H1 (cell line): Measurements from ENCODE around the gene PAOX. TPM values are rescaled to one million over a fixed set of nuclear protein-coding genes. Genes with fewer than 3 reads are reported as not detected.

ENCODE experiments used
- CTCF ChIA-PET: fragments of 300-600 bp; sonication (Branson Sonifier 250); formaldehyde crosslinking; loops from one replicate; lab custom pipeline; 2021; ENCODE audit not compliant: partially characterized antibody; lab: Charles Lee
- POLR2A ChIA-PET: fragments of 300-600 bp; sonication (Branson Sonifier 250); formaldehyde crosslinking; loops from one replicate; lab custom pipeline; 2021; ENCODE audit warnings: inconsistent platforms; ENCODE audit not compliant: partially characterized antibody; lab: Charles Lee
- DNase-seq, 2 experiments: peaks; one replicate each; pipeline versions ENCODE4 v3.0.0 to v3.0.0-alpha.2; 2010 to 2022; ENCODE audit warnings: low spot score in 2 of 2, low read depth in 1 of 2, mixed read lengths in 1 of 2
- FAIRE-seq: peaks from 2 replicates; lab custom pipeline; 2011; peaks lifted over from hg19 to GRCh38; lab: Jason Lieb, UNC
- H2AFZ ChIP-seq: 2 replicates; pipeline ENCODE4 v1.8.1; 2012; ENCODE audit warnings: low read length, inconsistent platforms
- H2AK5ac ChIP-seq: 2 replicates; pipeline ENCODE4 v1.6.1; 2013; ENCODE audit warnings: low read depth, low read length
- H2BK120ac ChIP-seq: replicated peaks from 2 replicates; pipeline ENCODE3; 2013; ENCODE audit warnings: low read depth, low read length, inconsistent platforms
- H2BK12ac ChIP-seq: 2 replicates; pipeline ENCODE4 v1.6.1; 2013; ENCODE audit warnings: low read depth, low read length
- H2BK15ac ChIP-seq: 2 replicates; pipeline ENCODE4 v1.6.1; 2013; ENCODE audit warnings: low read length
- H2BK20ac ChIP-seq: 2 replicates; pipeline ENCODE4 v1.6.1; 2013; ENCODE audit warnings: low read length
- H2BK5ac ChIP-seq: 2 replicates; pipeline ENCODE4 v1.6.1; 2013; ENCODE audit warnings: low read depth, low read length
- H3K14ac ChIP-seq: 2 replicates; pipeline ENCODE4 v1.6.1; 2013; ENCODE audit warnings: inconsistent platforms; ENCODE audit not compliant: insufficient read length
- H3K18ac ChIP-seq: 2 replicates; pipeline ENCODE4 v1.6.1; 2013; ENCODE audit warnings: low read length; ENCODE audit errors: extremely low read depth
- H3K23ac ChIP-seq: 2 replicates; pipeline ENCODE4 v1.6.1; 2013; ENCODE audit warnings: inconsistent platforms; ENCODE audit not compliant: insufficient read length
- H3K23me2 ChIP-seq: 2 replicates; pipeline ENCODE4 v1.6.1; 2013; ENCODE audit warnings: low read depth, low read length
- H3K27ac ChIP-seq: 2 replicates; pipeline ENCODE4 v1.6.1; 2011; ENCODE audit warnings: low read depth, low read length, inconsistent platforms
- H3K27me3 ChIP-seq, 4 experiments: replicated peaks in 1 of 4; 1 replicate in 1 of 4; 2 replicates in 3 of 4; pipeline versions ENCODE4 v1.6.1 to v1.8.1; 2011 to 2013; ENCODE audit warnings: low read length in 3 of 4, mild to moderate bottlenecking in 3 of 4, inconsistent platforms in 2 of 4, mixed read lengths in 2 of 4, moderate library complexity in 1 of 4; ENCODE audit not compliant: control insufficient read depth in 3 of 4, insufficient read depth in 3 of 4; ENCODE audit errors: extremely low read depth in 1 of 4
- H3K36me3 ChIP-seq, 4 experiments: 2 replicates each; pipeline versions ENCODE4 v1.6.1 to v1.8.1; 2011 to 2013; ENCODE audit warnings: mild to moderate bottlenecking in 4 of 4, low read length in 3 of 4, moderate library complexity in 2 of 4, control low read depth in 1 of 4, inconsistent platforms in 1 of 4; ENCODE audit not compliant: insufficient read depth in 4 of 4, control insufficient read depth in 2 of 4
- H3K4ac ChIP-seq: replicated peaks from 2 replicates; pipeline ENCODE3; 2013; ENCODE audit warnings: low read length, low read depth, mixed read lengths, inconsistent platforms; ENCODE audit not compliant: insufficient read length
- H3K4me1 ChIP-seq, 4 experiments: replicated peaks in 1 of 4; 1 replicate in 1 of 4; 2 replicates in 3 of 4; pipeline versions ENCODE4 v1.6.1 to v1.8.1; 2011 to 2013; ENCODE audit warnings: low read length in 3 of 4, inconsistent platforms in 2 of 4, mixed read lengths in 1 of 4; ENCODE audit not compliant: insufficient read depth in 4 of 4, control insufficient read depth in 3 of 4
- H3K4me2 ChIP-seq, 2 experiments: 2 replicates each; pipeline versions ENCODE4 v1.6.1 to v1.8.1; 2011 to 2013; ENCODE audit warnings: low read depth in 2 of 2, low read length in 2 of 2, control low read depth in 1 of 2, inconsistent platforms in 1 of 2, mild to moderate bottlenecking in 1 of 2; ENCODE audit not compliant: insufficient read depth in 1 of 2
- H3K4me3 ChIP-seq, 4 experiments: fragments of 200-600, 300-600 bp in 1 of 4; sonication (generic), shearing (Covaris generic), sonication (Bioruptor Twin) in 1 of 4; 2 replicates each; pipeline versions ENCODE4 v1.5.1 to v1.8.1; 2011 to 2016; ENCODE audit warnings: low read length in 4 of 4, low read depth in 3 of 4, control low read depth in 2 of 4, inconsistent platforms in 2 of 4, mild to moderate bottlenecking in 2 of 4, mixed read lengths in 1 of 4, moderate library complexity in 1 of 4; ENCODE audit not compliant: insufficient read depth in 2 of 4; ENCODE audit errors: extremely low read depth in 1 of 4
- H3K56ac ChIP-seq: replicated peaks from 2 replicates; pipeline ENCODE3; 2013; ENCODE audit warnings: low read depth, mild to moderate bottlenecking, mixed read lengths, low read length, inconsistent platforms; ENCODE audit not compliant: insufficient read length
- H3K79me1 ChIP-seq: 2 replicates; pipeline ENCODE4 v1.6.1; 2013; ENCODE audit warnings: low read depth, low read length, control low read depth
- H3K79me2 ChIP-seq, 2 experiments: 2 replicates each; pipeline versions ENCODE4 v1.6.1 to v1.8.1; 2012 to 2013; ENCODE audit warnings: low read length in 2 of 2, mild to moderate bottlenecking in 2 of 2, inconsistent platforms in 1 of 2; ENCODE audit not compliant: insufficient read depth in 2 of 2, control insufficient read depth in 1 of 2
- H3K9ac ChIP-seq, 4 experiments: replicated peaks in 1 of 4; 1 replicate in 1 of 4; 2 replicates in 3 of 4; pipeline versions ENCODE4 v1.6.1 to v1.8.1; 2011 to 2013; ENCODE audit warnings: low read depth in 3 of 4, low read length in 3 of 4, control low read depth in 2 of 4, mild to moderate bottlenecking in 2 of 4, moderate library complexity in 2 of 4, inconsistent platforms in 1 of 4; ENCODE audit errors: extremely low read depth in 1 of 4
- H3K9me3 ChIP-seq, 2 experiments: 2 replicates each; pipeline versions ENCODE4 v1.6.1 to v1.8.1; 2012 to 2013; ENCODE audit warnings: mild to moderate bottlenecking in 2 of 2, moderate library complexity in 2 of 2, control low read depth in 1 of 2, inconsistent platforms in 1 of 2, low read depth in 1 of 2, low read length in 1 of 2, mixed read lengths in 1 of 2; ENCODE audit not compliant: insufficient read depth in 2 of 2
- H4K20me1 ChIP-seq, 2 experiments: replicated peaks in 1 of 2; 2 replicates each; pipeline versions ENCODE3 to v1.8.1; 2011 to 2013; ENCODE audit warnings: inconsistent platforms in 2 of 2, low read length in 2 of 2, mild to moderate bottlenecking in 1 of 2; ENCODE audit not compliant: insufficient read depth in 2 of 2, control insufficient read depth in 1 of 2
- H4K5ac ChIP-seq: 2 replicates; pipeline ENCODE4 v1.6.1; 2013; ENCODE audit warnings: low read length, low read depth, mixed read lengths, inconsistent platforms; ENCODE audit not compliant: insufficient read length
- H4K8ac ChIP-seq: 2 replicates; pipeline ENCODE4 v1.8.0; 2013; ENCODE audit warnings: mild to moderate bottlenecking, moderate library complexity, low read length, inconsistent platforms; ENCODE audit not compliant: insufficient read depth; ENCODE audit errors: extremely low read depth
- H4K91ac ChIP-seq: replicated peaks from 2 replicates; pipeline ENCODE3; 2013; ENCODE audit warnings: low read length, mixed read lengths, inconsistent platforms; ENCODE audit not compliant: insufficient read length
- CBX5 ChIP-seq: fragments of 300-800, 300-1000 bp; sonication (generic); IDR thresholded peaks from 2 replicates; pipeline ENCODE4 v1.7.1; 2016; ENCODE audit warnings: antibody characterized with exemption, low read length, low read depth
- CREB1 ChIP-seq: IDR thresholded peaks from 2 replicates; pipeline ENCODE4 v1.6.1; 2012; ENCODE audit warnings: inconsistent platforms
- EGR1 ChIP-seq: IDR thresholded peaks from 2 replicates; pipeline ENCODE4 v1.6.1; 2011; ENCODE audit warnings: low read depth, low read length, borderline replicate concordance
- FOSL1 ChIP-seq: IDR thresholded peaks from 2 replicates; pipeline ENCODE4 v1.6.1; 2011; ENCODE audit warnings: mild to moderate bottlenecking, low read depth, low read length, moderate library complexity; ENCODE audit not compliant: insufficient read depth
- GABPA ChIP-seq: IDR thresholded peaks from 2 replicates; pipeline ENCODE4 v1.6.1; 2011; ENCODE audit warnings: mild to moderate bottlenecking, low read length, moderate library complexity, borderline replicate concordance; ENCODE audit not compliant: insufficient read depth
- GTF2F1 ChIP-seq: IDR thresholded peaks from 2 replicates; pipeline ENCODE4 v1.6.1; 2012; ENCODE audit warnings: low read depth, low read length, improper control_type of control experiment, borderline replicate concordance
- JUN ChIP-seq: IDR thresholded peaks from 2 replicates; pipeline ENCODE4 v1.6.1; 2011; ENCODE audit warnings: low read depth, mild to moderate bottlenecking, improper control_type of control experiment, low read length
- KDM1A ChIP-seq: fragments of 200-600, 300-600 bp; sonication (generic); IDR thresholded peaks from 2 replicates; pipeline ENCODE4 v1.7.1; 2016; ENCODE audit warnings: mild to moderate bottlenecking, low read length, borderline replicate concordance
- NANOG ChIP-seq: IDR thresholded peaks from 2 replicates; pipeline ENCODE4 v1.6.1; 2011; ENCODE audit warnings: low read length, low read depth, mild to moderate bottlenecking, inconsistent platforms; ENCODE audit not compliant: insufficient read depth, poor library complexity, severe bottlenecking
- SIRT6 ChIP-seq: IDR thresholded peaks from one replicate; pipeline ENCODE4 v1.7.1; 2012; ENCODE audit warnings: low read length, inconsistent platforms
- SRF ChIP-seq: IDR thresholded peaks from 2 replicates; pipeline ENCODE4 v1.6.1; 2011; ENCODE audit warnings: mild to moderate bottlenecking, low read depth, low read length, moderate library complexity
- TCF12 ChIP-seq: IDR thresholded peaks from 2 replicates; pipeline ENCODE4 v1.6.1; 2011; ENCODE audit warnings: low read depth, mild to moderate bottlenecking, low read length
- WGBS, 2 experiments: shearing (Covaris generic) in 1 of 2; methylation state at CpG; one replicate each; pipeline versions ENCODE4 v1.1.6 to v1.1.7; 2013 to 2015; ENCODE audit warnings: low lambda C conversion rate in 2 of 2, mixed read lengths in 2 of 2, inconsistent platforms in 1 of 2, low coverage in 1 of 2, missing lambda C conversion rate in 1 of 2; ENCODE audit not compliant: insufficient replicate concordance in 2 of 2, insufficient coverage in 1 of 2, insufficient read length in 1 of 2; ENCODE audit errors: extremely low coverage in 1 of 2, missing lambda C conversion rate in 1 of 2; 5-methylcytosine and 5-hydroxymethylcytosine counted together
- polyA plus RNA-seq, 7 experiments: library from polyadenylated mRNA; depleted of rRNA in 3 of 7; stranded (reverse) in 5 of 7; unstranded in 2 of 7; fragments of >200 nt in 5 of 7; fragments of 200-250 nt in 2 of 7; gene quantifications; 1 replicate in 5 of 7; 2 replicates in 1 of 7; 4 replicates in 1 of 7; pipeline versions ENCODE4 v1.2.1 to v1.2.3, GENCODE V29; 2011 to 2013; ENCODE audit warnings: missing spikeins in 2 of 7, mixed read lengths in 2 of 7
- total RNA-seq: library from RNA; stranded (reverse); fragmentation: NEBNext Ultra II Directional; extraction: Animal tissue kit (Norgen Biotek cat#: 25700); gene quantifications from 2 replicates; pipeline ENCODE4 v1.2.1, GENCODE V29; 2021

The PAOX gene
- total and polyA plus RNA-seq, 2 of the 8 experiments (the other 6 are each of a cell fraction or from before 2014, with no cell fraction given): 3.7 to 4.3 TPM

GRCh38 chr10:133411523-133412380, 32.7 kb downstream of the PAOX start:
- CTCF ChIA-PET: no interaction called here
- H2BK15ac ChIP-seq: no peak overlapping the region
- no peak overlapping the region for H2AK5ac ChIP-seq
- no peak overlapping the region for H3K23ac ChIP-seq
- no peak overlapping the region for H3K4me2 ChIP-seq
- H3K23me2 ChIP-seq: no peaks in the 10 kb centered on the region
- peaks cover 9 to 12% of the 10 kb centered on the region in 2 experiments; a peak in 3 of 4 replicates for H3K9me3 ChIP-seq
- H3K9ac ChIP-seq: no peak overlapping the region
- no peak overlapping the region for H2BK12ac ChIP-seq
- no peak for FAIRE-seq
- H2AFZ ChIP-seq: no peak overlapping the region
- POLR2A ChIA-PET: interaction anchor here (0.8 kb wide), 1 partner anchor 33 kb away, joined by 3 read pairs; the partner anchor contains the start of gene PAOX
- no peak overlapping the region for H3K4me3 ChIP-seq
- H2BK5ac ChIP-seq: no peak overlapping the region
- no peak overlapping the region for H3K27ac ChIP-seq
- H3K18ac ChIP-seq: no peak overlapping the region
- no peaks in the 10 kb centered on the region for H3K4me1 ChIP-seq
- 97% methylated on average over 7 of the region's 7 CpGs; no CpG with 5 or more reads in 1 of the 2 experiments for WGBS, 2 experiments
- no peak overlapping the region for H3K4ac ChIP-seq
- DNase-seq: no peak
- H3K14ac ChIP-seq: no peak overlapping the region
- H4K91ac ChIP-seq: no peak overlapping the region
- no peak overlapping the region for H2BK120ac ChIP-seq
- no peaks in the 10 kb centered on the region for H3K27me3 ChIP-seq
- H4K20me1 ChIP-seq: peaks cover 0 to 4% of the 10 kb centered on the region in 2 experiments
- peaks cover 3 to 35% of the 10 kb centered on the region in 2 experiments for H3K79me2 ChIP-seq
- no peak overlapping the region for H3K56ac ChIP-seq
- H3K79me1 ChIP-seq: peaks cover 3% of the 10 kb centered on the region; the same call in 1 of the 2 replicates
- no peak overlapping the region for H4K8ac ChIP-seq
- no peak overlapping the region for H4K5ac ChIP-seq
- H3K36me3 ChIP-seq: peaks cover 0 to 49% (median 19%) of the 10 kb centered on the region in 4 experiments; a peak in 6 of 8 replicates
- no peak overlapping the region for H2BK20ac ChIP-seq
- TF ChIP-seq GTF2F1 (no peak), CREB1 (no peak), FOSL1 (no peak), EGR1 (no peak), JUN (no peak), TCF12 (no peak), SRF (no peak), KDM1A (no peak), NANOG (no peak), CBX5 (no peak), SIRT6 (no peak), GABPA (no peak)
